CD4-positive, alpha-beta T cell treated with Interleukin-15 for 4 hours (primary cell): Measurements from ENCODE around the gene SP2.

Source experiments
- DNase-seq: peaks from one replicate; pipeline ENCODE4 v3.0.0-alpha.2; 2020; ENCODE audit warnings: low spot score

Gene SP2

GRCh38 chr17:47975823-47976205, 79.8 kb downstream of the SP2 start:
- DNase-seq: no peak

DNA sequence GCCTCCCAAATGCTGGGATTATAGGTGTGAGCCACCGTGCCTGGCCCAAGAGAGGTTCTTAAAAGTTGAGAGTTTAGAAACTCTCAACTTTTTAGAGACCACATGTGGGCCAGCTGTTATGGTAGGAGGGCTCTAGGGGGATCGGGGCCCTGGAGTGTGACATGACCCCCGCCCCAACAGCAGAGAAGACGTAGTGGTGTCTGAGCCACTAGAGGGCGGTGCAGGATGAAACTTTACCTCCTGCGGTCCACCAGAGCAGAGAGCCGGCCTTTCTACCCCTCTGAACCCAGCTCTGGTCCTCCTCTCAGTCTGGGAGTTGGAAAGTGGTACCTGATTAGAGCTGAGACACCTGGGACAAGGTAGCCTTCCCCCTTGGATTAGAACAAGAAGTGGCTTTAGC, 82.3 kb downstream of the SP2 start:
- peak; percentile 37 for DNase-seq
